ENCODE data around the gene IL7R. TPM values are rescaled to one million over a fixed set of nuclear protein-coding genes. Genes with fewer than 3 reads are reported as not detected.

The IL7R gene
- total RNA-seq, result 10 to 100 TPM; 13.4 to 45.8 (median 23.7) TPM

- DNase-seq (ENCODE audit: low spot score) (no peak), ATAC-seq (ENCODE audit: low FRiP score) (peak; percentile 55)
- no peak for TF ChIP-seq CTCF (IDR thresholded peaks at IDR 0.05)
Measured at GRCh38 chr5:35856765-35857351, at the start of gene IL7R. IL7R (plus strand) TSS chr5:35856891; CDS start chr5:35856978, 87 bp downstream.

- DNase-seq (ENCODE audit: low spot score) (no peak), ATAC-seq (ENCODE audit: low FRiP score) (no peak)
- TF ChIP-seq CTCF (IDR thresholded peaks at IDR 0.05), result no peak
Measured at GRCh38 chr5:35810601-35811000, 46.1 kb upstream of the IL7R start.

- ATAC-seq (ENCODE audit: low FRiP score), result no peak
- no peak for TF ChIP-seq CTCF (IDR thresholded peaks at IDR 0.05)
- no peak for DNase-seq (ENCODE audit: low spot score)
Measured at GRCh38 chr5:35811108-35811741, 45.5 kb upstream of the IL7R start.

- ATAC-seq (ENCODE audit: low FRiP score) (no peak), DNase-seq (ENCODE audit: low spot score) (no peak)
- TF ChIP-seq CTCF (IDR thresholded peaks at IDR 0.05), result no peak
Measured at GRCh38 chr5:35813521-35813920, 43.2 kb upstream of the IL7R start.

- ATAC-seq (ENCODE audit: low FRiP score) (no peak), DNase-seq (ENCODE audit: low spot score) (no peak)
- no peak for TF ChIP-seq CTCF (IDR thresholded peaks at IDR 0.05)
Measured at GRCh38 chr5:35815089-35815936, 41.4 kb upstream of the IL7R start.

- no peak for TF ChIP-seq CTCF (IDR thresholded peaks at IDR 0.05)
- DNase-seq (ENCODE audit: low spot score) (no peak), ATAC-seq (ENCODE audit: low FRiP score) (no peak)
Measured at GRCh38 chr5:35816881-35817521, 39.7 kb upstream of the IL7R start.

All from omental fat pad (tissue), 4 donors.